T-helper 17 cell (primary cell): Measurements from ENCODE around the gene FRMD4A. TPM values are rescaled to one million over a fixed set of nuclear protein-coding genes. Genes with fewer than 3 reads are reported as not detected.

ENCODE experiments used
- ATAC-seq: fragments of 150-1000 bp; cut with Tn5 transposase; 2 replicates; pipeline ENCODE4 v1.10.0; 2021; ENCODE audit warnings: mild to moderate bottlenecking, moderate library complexity
- DNase-seq, 3 donors: peaks; one replicate each; pipeline versions ENCODE4 v3.0.0 to v3.0.0-alpha.2; 2020 to 2021
- H3K9me3 ChIP-seq: one replicate; pipeline ENCODE4 v1.7.0; 2013; ENCODE audit warnings: low read length, mild to moderate bottlenecking; ENCODE audit not compliant: control insufficient read depth, poor library complexity, severe bottlenecking
- H3K27ac Mint-ChIP-seq: one replicate; pipeline ENCODE4 v1.8.0; 2022; ENCODE audit warnings: mild to moderate bottlenecking, moderate library complexity, mixed read lengths
- H3K27me3 Mint-ChIP-seq: one replicate; pipeline ENCODE4 v1.8.0; 2022; ENCODE audit warnings: mixed read lengths
- H3K36me3 Mint-ChIP-seq: one replicate; pipeline ENCODE4 v1.8.0; 2022; ENCODE audit warnings: low read depth, mixed read lengths
- H3K4me1 Mint-ChIP-seq: one replicate; pipeline ENCODE4 v1.8.0; 2022; ENCODE audit warnings: mild to moderate bottlenecking, mixed read lengths
- H3K4me3 Mint-ChIP-seq: one replicate; pipeline ENCODE4 v1.8.0; 2022; ENCODE audit warnings: mild to moderate bottlenecking, moderate library complexity, mixed read lengths
- total RNA-seq, 4 donors: library from RNA in 2 of 4; stranded (reverse) in 2 of 4; gene quantifications; one replicate each; pipeline ENCODE4 v1.2.3 and lab custom pipeline; 2022 to 2026

The FRMD4A gene
- total RNA-seq, 2 donors from 2014 or later, result 1.3 to 2.7 TPM

DNA sequence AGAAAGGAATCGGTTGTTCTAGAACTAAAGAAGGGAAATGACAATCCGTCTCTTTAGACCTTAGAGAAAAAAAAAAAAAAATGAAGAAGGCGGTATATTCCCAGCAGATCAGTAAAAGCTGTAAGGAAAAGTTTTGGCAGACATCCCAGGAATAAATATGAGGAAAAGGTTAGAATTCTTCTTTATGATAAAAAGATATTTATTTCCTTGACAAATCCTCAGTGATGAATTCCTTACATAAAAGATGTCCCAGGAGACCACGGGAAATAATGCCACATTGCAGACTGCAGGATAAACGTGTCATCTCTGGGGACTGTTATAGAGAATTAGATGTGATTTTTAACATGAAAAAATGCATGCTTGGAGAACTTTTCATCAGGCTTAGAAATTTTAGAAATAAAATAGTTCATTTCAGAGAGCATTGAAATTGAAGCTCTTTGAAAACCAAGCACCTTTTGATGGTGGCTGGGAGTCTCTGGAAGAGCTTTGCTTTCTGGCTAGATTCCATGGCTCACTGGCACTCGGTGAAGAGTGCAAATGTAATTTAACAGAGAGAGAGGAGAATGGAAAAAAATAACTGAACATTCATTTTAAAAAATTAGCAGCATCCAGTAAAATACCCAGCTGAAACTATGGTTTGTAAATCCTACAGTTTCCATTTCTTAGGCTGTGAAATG, 645.8 kb downstream of the FRMD4A start:
- Mint-ChIP-seq H3K4me1 (no peaks in the 10 kb centered on the region), H3K27ac (no peak overlapping the region), H3K36me3 (no peaks in the 10 kb centered on the region), H3K4me3 (no peak overlapping the region), H3K27me3 (peaks cover 16% of the 10 kb centered on the region)
- DNase-seq (no peak), ATAC-seq (no peak)
- no peaks in the 10 kb centered on the region for H3K9me3 ChIP-seq

DNA sequence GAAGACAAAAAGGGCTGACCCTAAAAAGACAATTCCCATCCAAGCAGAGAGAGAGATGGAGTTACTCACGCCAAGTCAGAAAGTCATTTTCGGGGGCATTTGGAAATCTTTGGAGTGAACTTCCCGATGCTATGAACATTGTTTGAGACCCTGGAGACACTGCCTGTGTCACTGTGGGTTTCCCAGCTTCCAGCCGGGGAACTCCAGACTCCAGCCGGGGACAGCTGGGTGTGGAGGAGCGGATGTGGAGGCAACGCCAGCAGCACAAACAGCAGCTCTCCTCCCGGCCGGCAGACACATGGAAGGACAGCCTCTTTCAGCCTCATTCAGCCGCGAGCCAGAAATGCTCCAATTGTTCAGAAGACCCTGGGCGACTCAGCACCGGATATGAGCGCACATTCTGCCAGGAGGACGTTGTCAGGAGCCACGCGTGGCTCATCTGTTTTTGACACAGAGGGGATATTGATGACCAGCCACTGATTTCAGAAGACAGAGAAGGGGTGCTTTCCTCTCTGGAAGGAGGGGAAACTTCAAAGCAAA, 646.4 kb downstream of the FRMD4A start:
- no peak overlapping the region for H3K27ac Mint-ChIP-seq

DNA sequence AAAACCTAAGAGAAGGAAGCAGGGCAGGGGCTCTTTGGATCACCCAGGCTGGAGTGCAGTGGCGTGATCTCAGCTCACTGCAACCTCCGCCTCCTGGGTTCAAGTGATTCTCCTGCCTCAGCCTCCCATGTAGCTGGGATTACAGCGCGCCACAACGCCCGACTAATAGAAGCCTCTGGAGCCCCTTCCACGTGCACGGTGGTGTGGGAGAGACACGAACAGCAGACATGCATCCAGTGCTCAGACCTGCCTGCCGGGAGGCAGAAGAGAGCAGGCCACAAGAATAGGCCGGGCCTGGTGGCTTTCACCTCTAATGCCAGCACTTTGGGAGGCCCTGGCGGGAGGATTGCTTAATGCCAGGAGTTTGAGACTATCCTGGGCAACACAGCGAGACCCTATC, 647.7 kb downstream of the FRMD4A start:
- no peaks in the 10 kb centered on the region for H3K9me3 ChIP-seq
- H3K36me3 Mint-ChIP-seq, result no peaks in the 10 kb centered on the region
- DNase-seq (no peak), ATAC-seq (no peak)
- peaks cover 27% of the 10 kb centered on the region for H3K27me3 Mint-ChIP-seq
- H3K4me1 Mint-ChIP-seq, result no peaks in the 10 kb centered on the region
- H3K4me3 Mint-ChIP-seq, result no peak overlapping the region
- no peak overlapping the region for H3K27ac Mint-ChIP-seq

More for the DNA sequence above, 646.4 kb downstream of the FRMD4A start:
- no peak for DNase-seq
- no peak overlapping the region for H3K4me3 Mint-ChIP-seq
- no peaks in the 10 kb centered on the region for H3K9me3 ChIP-seq
- H3K4me1 Mint-ChIP-seq, result no peaks in the 10 kb centered on the region
- H3K27me3 Mint-ChIP-seq, result peaks cover 22% of the 10 kb centered on the region
- H3K36me3 Mint-ChIP-seq, result no peaks in the 10 kb centered on the region
- ATAC-seq, result no peak

DNA sequence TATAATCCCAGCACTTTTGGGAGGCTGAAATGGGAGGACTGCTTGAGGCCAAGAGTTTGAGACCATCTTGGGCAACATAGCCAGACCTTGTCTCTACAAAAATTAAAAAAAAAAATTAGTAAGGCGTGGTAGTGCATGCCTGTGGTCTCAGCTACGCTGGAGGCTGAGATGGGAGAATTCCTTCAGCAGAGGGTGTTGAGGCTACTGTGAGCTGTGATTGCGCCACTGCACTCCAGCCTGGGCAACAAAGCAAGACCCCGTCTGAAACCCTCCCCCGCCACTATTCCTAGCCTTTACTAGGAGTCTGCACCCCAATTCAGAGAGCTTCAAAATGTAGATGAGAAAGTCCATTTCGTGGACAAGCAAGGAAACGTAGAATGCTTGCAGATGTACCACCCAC, 648.8 kb downstream of the FRMD4A start:
- H3K36me3 Mint-ChIP-seq, result no peaks in the 10 kb centered on the region
- no peaks in the 10 kb centered on the region for H3K4me1 Mint-ChIP-seq
- no peak overlapping the region for H3K4me3 Mint-ChIP-seq

DNA sequence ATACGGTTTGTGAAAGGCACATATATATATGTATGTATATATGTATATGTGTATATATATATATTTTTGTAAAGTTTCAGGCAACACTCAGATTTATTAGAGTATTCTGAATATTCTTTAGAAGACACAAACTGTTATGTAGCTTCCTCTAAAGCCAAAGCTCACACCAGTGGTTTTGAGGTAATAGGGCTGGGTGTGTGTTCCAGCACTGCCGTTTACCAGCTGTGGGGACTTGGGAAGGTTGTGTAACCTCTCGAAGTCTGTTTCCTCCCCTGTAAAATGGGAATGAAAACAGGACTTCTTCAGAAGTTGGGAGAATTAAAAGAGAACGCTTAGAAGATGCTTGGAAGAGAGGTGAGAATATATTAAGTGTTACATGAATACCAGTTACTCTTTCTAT, 649.2 kb downstream of the FRMD4A start:
- DNase-seq (no peak), ATAC-seq (no peak)
- no peaks in the 10 kb centered on the region for H3K9me3 ChIP-seq
- peaks cover 38% of the 10 kb centered on the region for H3K27me3 Mint-ChIP-seq
- no peak overlapping the region for H3K4me3 Mint-ChIP-seq
- H3K36me3 Mint-ChIP-seq, result no peaks in the 10 kb centered on the region
- H3K27ac Mint-ChIP-seq, result no peak overlapping the region
- no peaks in the 10 kb centered on the region for H3K4me1 Mint-ChIP-seq

More for the DNA sequence above, 648.8 kb downstream of the FRMD4A start:
- ATAC-seq (no peak), DNase-seq (no peak)
- H3K9me3 ChIP-seq, result no peaks in the 10 kb centered on the region
- peaks cover 34% of the 10 kb centered on the region for H3K27me3 Mint-ChIP-seq
- H3K27ac Mint-ChIP-seq, result no peak overlapping the region

DNA sequence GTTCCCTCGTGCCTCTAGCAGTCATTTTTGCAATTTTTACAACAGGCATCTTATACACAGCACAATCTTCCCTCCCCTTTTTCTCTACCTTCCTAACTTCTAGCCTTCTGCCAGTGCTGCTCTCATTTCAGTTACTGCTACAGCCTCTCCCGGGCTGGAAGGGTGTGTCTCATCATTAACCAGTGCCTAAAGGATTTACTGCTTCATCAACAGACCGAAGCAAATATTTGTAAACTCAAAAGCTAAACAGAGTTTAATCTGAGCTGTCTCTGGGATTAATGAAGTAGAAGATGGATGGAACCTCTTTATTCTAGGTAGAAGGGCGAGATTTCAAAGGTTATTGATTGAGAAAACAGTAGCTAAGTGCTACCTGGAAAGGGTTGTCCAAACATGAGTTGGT, 649.6 kb downstream of the FRMD4A start:
- no peak overlapping the region for H3K4me3 Mint-ChIP-seq
- ATAC-seq, result no peak
- no peaks in the 10 kb centered on the region for H3K4me1 Mint-ChIP-seq
- H3K9me3 ChIP-seq, result no peaks in the 10 kb centered on the region
- DNase-seq, result no peak
- no peaks in the 10 kb centered on the region for H3K36me3 Mint-ChIP-seq
- H3K27ac Mint-ChIP-seq, result no peak overlapping the region
- H3K27me3 Mint-ChIP-seq, result peaks cover 38% of the 10 kb centered on the region

DNA sequence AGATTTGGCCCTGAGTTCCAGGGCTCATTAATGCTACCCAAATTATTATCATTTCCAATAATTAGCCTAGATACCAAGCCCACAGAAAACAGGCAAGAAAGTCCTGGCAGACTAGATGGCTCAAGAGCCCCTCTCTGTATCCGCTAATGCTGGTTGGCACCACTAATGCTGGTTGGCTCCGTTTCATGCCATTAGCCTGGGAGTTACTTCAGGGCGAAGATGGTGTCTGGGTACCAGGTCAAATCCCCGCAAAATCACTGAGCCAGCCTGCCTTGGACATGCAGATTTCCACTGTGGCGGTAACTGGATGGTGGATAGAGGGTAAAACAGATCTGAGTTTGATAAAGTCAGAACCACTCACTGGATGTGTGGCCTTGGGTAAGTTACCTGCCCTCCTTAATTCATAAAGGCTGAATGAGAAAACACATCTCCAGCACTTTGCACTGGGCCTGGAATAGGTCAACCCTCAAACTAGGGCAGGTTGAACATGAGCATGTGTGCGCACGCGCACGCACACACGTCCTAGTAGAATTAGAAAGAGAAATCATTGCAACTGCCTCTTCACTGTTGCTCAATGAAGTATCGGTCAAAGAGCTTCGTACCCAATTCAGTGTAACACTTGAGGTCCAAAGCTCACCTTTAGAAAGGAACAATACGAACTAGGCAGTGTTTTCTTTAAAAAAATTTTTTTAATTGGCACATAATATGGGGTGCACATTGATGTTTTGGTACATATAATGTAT, 652.5 kb downstream of the FRMD4A start:
- ATAC-seq (no peak), DNase-seq (no peak)
- no peak overlapping the region for H3K4me3 Mint-ChIP-seq
- no peaks in the 10 kb centered on the region for H3K4me1 Mint-ChIP-seq
- peaks cover 2% of the 10 kb centered on the region for H3K36me3 Mint-ChIP-seq
- H3K27ac Mint-ChIP-seq, result no peak overlapping the region
- H3K9me3 ChIP-seq, result no peaks in the 10 kb centered on the region
- peaks cover 38% of the 10 kb centered on the region for H3K27me3 Mint-ChIP-seq

DNA sequence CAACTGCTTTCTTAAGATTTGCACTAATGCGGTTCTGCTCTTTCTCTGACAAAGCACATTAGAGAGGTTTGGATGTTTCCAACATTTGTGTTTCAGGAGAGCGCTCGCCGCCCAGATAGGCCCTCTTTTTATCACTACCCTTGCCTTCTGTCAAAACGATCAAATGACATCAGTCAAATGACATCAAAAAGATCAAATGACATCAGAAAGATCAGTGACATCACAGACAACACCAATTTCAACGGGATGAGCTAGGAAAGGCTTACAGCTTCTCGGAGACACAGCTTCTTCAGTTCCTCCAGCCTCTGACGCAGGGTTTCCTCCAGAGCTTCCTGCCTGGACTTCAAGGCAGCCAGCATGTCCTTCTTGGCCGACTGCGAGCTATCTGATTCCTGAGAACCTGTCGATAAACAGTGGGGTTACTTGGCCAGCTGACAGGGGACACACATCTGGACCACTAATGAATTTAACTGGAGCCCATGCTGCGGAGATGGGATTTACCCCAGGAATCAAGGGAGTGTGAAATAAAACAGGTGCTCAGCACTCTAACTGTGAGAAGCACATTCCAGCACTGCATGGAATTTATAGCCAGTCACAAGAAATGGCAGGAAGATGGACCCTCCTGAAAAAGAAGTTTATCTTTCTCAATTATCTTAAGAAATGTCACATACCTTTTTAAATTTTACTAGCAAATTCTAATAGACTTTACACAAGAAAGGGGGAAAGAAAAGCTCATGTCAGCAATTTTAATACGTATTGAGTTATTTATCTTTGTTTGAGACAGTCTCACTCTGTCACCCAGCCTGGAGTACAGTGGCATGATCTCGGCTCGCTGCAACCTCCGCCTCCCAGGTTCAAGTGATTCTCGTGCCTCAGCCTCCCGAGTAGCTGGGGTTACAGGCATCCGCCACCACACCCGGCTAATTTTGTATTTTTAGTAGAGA, 655.8 kb downstream of the FRMD4A start:
- no peak overlapping the region for H3K27ac Mint-ChIP-seq
- peaks cover 22% of the 10 kb centered on the region for H3K27me3 Mint-ChIP-seq

DNA sequence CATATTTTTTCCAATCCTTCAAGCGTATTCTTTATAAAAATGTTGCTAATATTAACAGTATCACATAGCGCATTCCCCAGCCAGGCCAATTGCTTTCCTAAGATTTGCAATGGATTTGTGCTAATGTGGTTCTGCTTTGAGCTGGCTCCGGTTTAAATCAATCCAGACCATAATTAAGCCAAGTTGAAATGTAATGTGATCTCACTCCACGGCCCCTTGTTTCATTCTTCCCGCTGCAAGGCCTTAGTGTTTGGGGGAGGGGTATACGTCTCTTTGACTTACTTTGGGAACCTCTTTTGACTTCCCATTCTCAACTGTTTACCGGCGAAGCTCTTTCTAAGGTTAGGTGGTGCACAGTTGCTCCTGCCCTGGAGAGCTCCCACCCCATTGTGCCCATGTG, 657.6 kb downstream of the FRMD4A start:
- Mint-ChIP-seq H3K27ac (no peak overlapping the region), H3K4me1 (no peaks in the 10 kb centered on the region), H3K36me3 (peaks cover 2% of the 10 kb centered on the region), H3K4me3 (no peak overlapping the region), H3K27me3 (peaks cover 11% of the 10 kb centered on the region)
- no peaks in the 10 kb centered on the region for H3K9me3 ChIP-seq
- ATAC-seq, result no peak
- DNase-seq, result no peak

More for the DNA sequence above, 655.8 kb downstream of the FRMD4A start:
- DNase-seq (no peak), ATAC-seq (no peak)
- H3K36me3 Mint-ChIP-seq, result peaks cover 2% of the 10 kb centered on the region
- no peaks in the 10 kb centered on the region for H3K4me1 Mint-ChIP-seq
- no peak overlapping the region for H3K4me3 Mint-ChIP-seq
- no peaks in the 10 kb centered on the region for H3K9me3 ChIP-seq

DNA sequence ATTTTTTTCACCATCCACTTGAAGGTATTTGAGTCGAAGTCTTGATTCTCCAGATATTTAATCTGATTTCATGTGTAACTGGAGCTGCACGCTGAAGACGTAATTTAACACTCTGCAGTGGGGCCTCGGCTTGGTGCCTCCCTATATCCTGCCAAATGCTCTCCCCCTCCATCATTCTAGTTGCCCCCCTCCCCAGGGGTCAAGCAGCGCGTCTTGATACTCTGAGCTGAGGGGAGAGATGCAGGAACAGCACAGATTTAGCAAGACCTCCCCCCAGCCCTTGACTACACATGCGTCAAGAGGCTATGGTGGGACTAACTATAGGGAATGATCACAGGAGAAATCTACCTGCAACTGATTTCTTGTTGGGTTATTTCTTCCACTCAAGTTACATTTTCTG, 658.2 kb downstream of the FRMD4A start:
- H3K9me3 ChIP-seq, result no peaks in the 10 kb centered on the region
- Mint-ChIP-seq H3K4me1 (no peaks in the 10 kb centered on the region), H3K27ac (no peak overlapping the region), H3K27me3 (peaks cover 10% of the 10 kb centered on the region), H3K4me3 (no peak overlapping the region), H3K36me3 (peaks cover 2% of the 10 kb centered on the region)
- DNase-seq, result no peak
- no peak for ATAC-seq

DNA sequence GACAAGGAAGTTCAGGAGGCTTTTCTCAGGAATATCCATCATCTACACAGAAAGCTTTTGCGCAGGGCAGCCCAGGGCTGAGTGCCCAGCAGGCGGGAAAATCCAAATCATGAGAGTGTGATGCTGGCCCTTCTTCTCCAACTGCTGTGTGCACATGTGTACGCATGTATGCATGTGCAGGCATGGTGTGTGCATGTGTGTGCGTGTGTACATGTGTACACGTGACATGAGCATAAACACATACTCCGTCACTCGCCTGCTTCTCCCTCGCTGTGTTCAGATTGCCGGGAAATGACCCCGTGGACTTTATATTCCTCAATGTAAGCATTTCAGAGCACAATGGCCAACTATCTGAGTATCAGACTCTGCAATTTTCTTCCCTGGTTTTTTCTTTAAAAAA, 658.8 kb downstream of the FRMD4A start:
- no peaks in the 10 kb centered on the region for H3K9me3 ChIP-seq
- Mint-ChIP-seq H3K27me3 (peaks cover 4% of the 10 kb centered on the region), H3K27ac (no peak overlapping the region), H3K4me1 (no peaks in the 10 kb centered on the region), H3K4me3 (no peak overlapping the region), H3K36me3 (peaks cover 2% of the 10 kb centered on the region)
- ATAC-seq (no peak), DNase-seq (no peak)

DNA sequence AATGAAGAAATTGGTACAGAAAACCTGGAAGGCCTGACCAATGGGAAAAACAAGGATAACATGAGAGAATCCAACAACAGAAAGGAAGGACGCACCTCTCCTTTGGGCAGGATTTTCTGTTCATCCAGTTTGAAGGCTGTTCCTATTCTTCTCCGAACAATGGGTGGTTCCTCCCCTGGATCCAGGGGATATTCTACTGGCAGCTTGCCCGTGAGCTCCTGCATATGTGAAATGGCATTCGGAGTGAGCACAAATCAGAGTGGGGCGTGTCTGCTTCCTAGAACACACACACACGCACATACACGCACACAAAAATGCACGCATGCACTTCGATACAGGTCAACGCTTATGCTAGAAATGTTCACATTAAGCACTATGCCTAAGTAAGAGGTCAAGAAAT, 660.4 kb downstream of the FRMD4A start:
- ATAC-seq, result no peak
- H3K9me3 ChIP-seq, result no peaks in the 10 kb centered on the region
- no peaks in the 10 kb centered on the region for H3K4me1 Mint-ChIP-seq
- no peak overlapping the region for H3K4me3 Mint-ChIP-seq
- DNase-seq, result no peak
- H3K27ac Mint-ChIP-seq, result no peak overlapping the region
- H3K36me3 Mint-ChIP-seq, result peaks cover 2% of the 10 kb centered on the region
- H3K27me3 Mint-ChIP-seq, result no peaks in the 10 kb centered on the region

DNA sequence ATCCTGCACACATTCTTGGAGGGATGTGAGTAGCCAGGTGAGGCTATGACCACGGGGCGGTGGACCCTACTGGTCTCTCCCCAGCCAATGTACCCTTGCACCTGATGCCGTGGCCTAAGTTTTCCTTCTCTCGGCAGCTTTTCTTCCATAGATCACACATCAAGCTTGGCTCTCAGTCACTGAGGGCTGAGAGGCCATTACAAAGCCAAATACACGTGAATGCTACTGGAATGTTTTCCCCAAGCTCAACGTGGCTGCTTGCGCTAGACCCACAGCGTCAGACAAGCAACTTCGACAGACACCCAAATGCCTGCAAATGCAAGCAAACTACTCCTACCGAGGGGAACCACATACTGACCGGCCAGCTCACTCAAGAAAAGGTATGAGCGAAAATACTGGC, 660.8 kb downstream of the FRMD4A start:
- Mint-ChIP-seq H3K4me1 (no peaks in the 10 kb centered on the region), H3K27me3 (no peaks in the 10 kb centered on the region), H3K36me3 (peaks cover 2% of the 10 kb centered on the region), H3K27ac (no peak overlapping the region), H3K4me3 (no peak overlapping the region)
- no peaks in the 10 kb centered on the region for H3K9me3 ChIP-seq
- ATAC-seq (no peak), DNase-seq (no peak)
